SK-N-SH (cell line): ENCODE data around the gene DNAJC25. TPM values are rescaled to one million over a fixed set of nuclear protein-coding genes. Genes with fewer than 3 reads are reported as not detected.
A peak's percentile ranks its signal among the peaks of the same experiment; 100 is the strongest.

Source experiments
- CTCF ChIA-PET: fragments of 300-600, 350-600 bp; formaldehyde crosslinking; extraction: SDS; loops from one replicate; lab custom pipeline; 2021; lab: Yijun Ruan, JAX
- POLR2A ChIA-PET: fragments of 350-600 bp; sonication (Branson Sonifier 250); formaldehyde crosslinking; extraction: SDS; loops from one replicate; lab custom pipeline; 2020; ENCODE audit warnings: antibody characterized with exemption, inconsistent platforms; lab: Yijun Ruan, JAX
- DNase-seq: peaks from one replicate; pipeline ENCODE4 v3.0.0; 2012
- H2AFZ ChIP-seq: fragments of 200-600 bp; sonication (generic); 2 replicates; pipeline ENCODE4 v1.8.1; 2016; ENCODE audit warnings: antibody characterized with exemption, mild to moderate bottlenecking, low read depth
- H3F3A ChIP-seq: fragments of 200-600 bp; sonication (generic); replicated peaks from 2 replicates; pipeline ENCODE3; 2016; ENCODE audit warnings: antibody characterized with exemption, mild to moderate bottlenecking; ENCODE audit not compliant: insufficient read depth
- H3K27ac ChIP-seq, 2 experiments: fragments of 200-500 bp in 1 of 2; fragments of 200-600 bp in 1 of 2; sonication (Bioruptor generic) in 1 of 2; sonication (generic), shearing (Covaris generic) in 1 of 2; 2 replicates each; pipeline versions ENCODE4 v1.5.1 to v1.6.1; 2014 to 2016; ENCODE audit warnings: low read depth in 2 of 2, inconsistent platforms in 1 of 2, low read length in 1 of 2, mild to moderate bottlenecking in 1 of 2, mixed read lengths in 1 of 2
- H3K27me3 ChIP-seq: fragments of 200-600 bp; sonication (generic), shearing (Covaris generic); 2 replicates; pipeline ENCODE4 v1.6.1; 2016; ENCODE audit warnings: mixed run types; ENCODE audit not compliant: insufficient read depth
- H3K36me3 ChIP-seq, 2 experiments: fragments of 200-500 bp in 1 of 2; fragments of 200-600 bp in 1 of 2; sonication (Bioruptor generic) in 1 of 2; sonication (generic) in 1 of 2; replicated peaks in 1 of 2; 2 replicates each; pipeline versions ENCODE3 to v1.5.1; 2014 to 2016; ENCODE audit warnings: low read length in 1 of 2, mild to moderate bottlenecking in 1 of 2; ENCODE audit not compliant: insufficient read depth in 2 of 2, control insufficient read depth in 1 of 2
- H3K4me1 ChIP-seq, 2 experiments: fragments of 200-500 bp in 1 of 2; fragments of 200-600 bp in 1 of 2; sonication (Bioruptor generic) in 1 of 2; sonication (generic), shearing (Covaris generic) in 1 of 2; 2 replicates each; pipeline versions ENCODE4 v1.5.1 to v1.6.1; 2014 to 2016; ENCODE audit warnings: low read depth in 1 of 2, low read length in 1 of 2, mixed run types in 1 of 2; ENCODE audit not compliant: insufficient read depth in 2 of 2, control insufficient read depth in 1 of 2
- H3K4me2 ChIP-seq: fragments of 200-600 bp; sonication (generic), shearing (Covaris generic); 2 replicates; pipeline ENCODE4 v1.6.1; 2017; ENCODE audit warnings: mixed run types
- H3K4me3 ChIP-seq, 2 experiments: fragments of 200-500 bp in 1 of 2; fragments of 200-600 bp in 1 of 2; sonication (Bioruptor generic) in 1 of 2; sonication (generic), shearing (Covaris generic) in 1 of 2; 2 replicates each; pipeline versions ENCODE4 v1.5.1 to v1.8.1; 2014 to 2016; ENCODE audit warnings: low read depth in 2 of 2, inconsistent platforms in 1 of 2, low read length in 1 of 2, mild to moderate bottlenecking in 1 of 2, mixed read lengths in 1 of 2, moderate library complexity in 1 of 2
- H3K79me2 ChIP-seq: fragments of 200-600 bp; sonication (generic); 2 replicates; pipeline ENCODE4 v1.8.1; 2017; ENCODE audit warnings: mild to moderate bottlenecking; ENCODE audit not compliant: insufficient read depth
- H3K9ac ChIP-seq: fragments of 200-600 bp; sonication (generic); 2 replicates; pipeline ENCODE4 v1.6.1; 2017; ENCODE audit warnings: mixed run types
- H3K9me2 ChIP-seq: fragments of 200-600 bp; sonication (generic); 2 replicates; pipeline ENCODE4 v1.6.1; 2017; ENCODE audit warnings: mixed run types
- H3K9me3 ChIP-seq: fragments of 200-600 bp; sonication (generic); 2 replicates; pipeline ENCODE4 v1.6.1; 2017; ENCODE audit warnings: mixed run types, mild to moderate bottlenecking, moderate library complexity
- H4K20me1 ChIP-seq: fragments of 200-600 bp; sonication (generic); 2 replicates; pipeline ENCODE4 v1.6.1; 2017; ENCODE audit warnings: mild to moderate bottlenecking, mixed run types; ENCODE audit not compliant: insufficient read depth
- CHD2 ChIP-seq: fragments of 150-350 bp; IDR thresholded peaks from 2 replicates; pipeline ENCODE4 v1.6.1; 2018; ENCODE audit warnings: low read length; ENCODE audit not compliant: partially characterized antibody
- ELF1 ChIP-seq: IDR thresholded peaks from 2 replicates; pipeline ENCODE4 v1.4.0; 2012
- EZH2phosphoT487 ChIP-seq: fragments of 200-600 bp; sonication (generic); IDR thresholded peaks from 2 replicates; pipeline ENCODE4 v1.6.1; 2017; ENCODE audit warnings: low read depth, mixed run types, mild to moderate bottlenecking, antibody characterized with exemption, moderate library complexity, borderline replicate concordance
- FOSL2 ChIP-seq: IDR thresholded peaks from 2 replicates; pipeline ENCODE4 v1.4.0; 2012; ENCODE audit warnings: low read depth, mild to moderate bottlenecking, moderate library complexity, borderline replicate concordance
- GATA2 ChIP-seq: sonication (generic); formaldehyde crosslinking; IDR thresholded peaks from 2 replicates; pipeline ENCODE4 v1.5.0; 2020; ENCODE audit warnings: mild to moderate bottlenecking, missing genetic modification reagents
- IRF3 ChIP-seq: fragments of 150-350 bp; IDR thresholded peaks from 2 replicates; pipeline ENCODE4 v1.6.1; 2016; ENCODE audit warnings: mild to moderate bottlenecking, low read depth, low read length
- JUND ChIP-seq: IDR thresholded peaks from 2 replicates; pipeline ENCODE4 v1.4.0; 2012
- MAX ChIP-seq: IDR thresholded peaks from 2 replicates; pipeline ENCODE4 v1.4.0; 2012; ENCODE audit warnings: low read depth
- MEF2A ChIP-seq: IDR thresholded peaks from 2 replicates; pipeline ENCODE4 v1.4.0; 2012; ENCODE audit warnings: low read depth, borderline replicate concordance
- NFIC ChIP-seq: IDR thresholded peaks from 2 replicates; pipeline ENCODE4 v1.4.0; 2012; ENCODE audit warnings: borderline replicate concordance
- POLR2AphosphoS5 ChIP-seq: IDR thresholded peaks from 2 replicates; pipeline ENCODE4 v1.6.1; 2012; ENCODE audit warnings: low read depth, low read length
- RAD21 ChIP-seq: IDR thresholded peaks from 2 replicates; pipeline ENCODE4 v1.6.1; 2012; ENCODE audit warnings: mild to moderate bottlenecking, low read length
- RCOR1 ChIP-seq: fragments of 150-350 bp; IDR thresholded peaks from 2 replicates; pipeline ENCODE4 v1.6.1; 2017; ENCODE audit warnings: antibody characterized with exemption, low read length
- RFX5 ChIP-seq: IDR thresholded peaks from 2 replicates; pipeline ENCODE4 v1.6.1; 2012; ENCODE audit warnings: mild to moderate bottlenecking, improper control_type of control experiment, low read length
- SMC3 ChIP-seq: IDR thresholded peaks from 2 replicates; pipeline ENCODE4 v1.6.1; 2012; ENCODE audit warnings: low read depth, low read length, improper control_type of control experiment
- USF1 ChIP-seq: IDR thresholded peaks from 2 replicates; pipeline ENCODE4 v1.4.0; 2012; ENCODE audit warnings: low read depth, borderline replicate concordance
- USF2 ChIP-seq: fragments of 150-350 bp; IDR thresholded peaks from 2 replicates; pipeline ENCODE4 v1.6.1; 2017; ENCODE audit warnings: antibody characterized with exemption, low read length, low read depth, borderline replicate concordance
- YY1 ChIP-seq: IDR thresholded peaks from 2 replicates; pipeline ENCODE4 v1.4.0; 2012; ENCODE audit warnings: low read depth, mild to moderate bottlenecking
- WGBS: methylation state at CpG from one replicate; pipeline ENCODE4 v1.1.6; 2017; ENCODE audit warnings: low lambda C conversion rate; 5-methylcytosine and 5-hydroxymethylcytosine counted together
- polyA plus RNA-seq, 3 experiments: library from polyadenylated mRNA; depleted of rRNA; stranded (reverse); fragments of >200 nt; gene quantifications; 2 replicates each; pipeline ENCODE4 v1.2.3, GENCODE V29; 2012

DNAJC25 gene
- polyA plus RNA-seq, 1 of the 3 experiments (the other 2 are of a cell fraction): 3.3 TPM

GRCh38 chr9:111630964-111631213 is 245 bp upstream of the DNAJC25 start (continued):
- TF ChIP-seq USF2 (no peak), JUND (no peak), MAX (peak; percentile 89; the same call in 1 of the 2 replicates), YY1 (peak; percentile 67; the same call in 1 of the 2 replicates), GATA2 (CRISPR knock-in tag) (no peak), USF1 (no peak), RFX5 (no peak), NFIC (no peak; the same call in 1 of the 2 replicates), RCOR1 (peak; percentile 75)

GRCh38 chr9:111632060-111632459 is 926 bp downstream of the DNAJC25 start:
- Histone ChIP-seq H3K4me2 (peak overlapping the region; percentile 97), H3K9me3 (no peaks in the 10 kb centered on the region), H3K79me2 (peaks cover 59% of the 10 kb centered on the region), H3K9me2 (no peaks in the 10 kb centered on the region), H2AFZ (peak overlapping the region; percentile 60; the same call in 1 of the 2 replicates), H4K20me1 (peaks cover 28% of the 10 kb centered on the region), H3F3A (peaks cover 5% of the 10 kb centered on the region), H3K36me3 (no peaks in the 10 kb centered on the region), H3K9ac (peak overlapping the region; percentile 82), H3K4me3 (peak overlapping the region; percentile 90 to 97), H3K27me3 (no peaks in the 10 kb centered on the region), H3K27ac (peak overlapping the region in 1 of 2 experiments; percentile 60; a peak in 1 of 4 replicates), H3K4me1 (peaks cover 10 to 21% of the 10 kb centered on the region in 2 experiments; a peak in 3 of 4 replicates)
- CTCF ChIA-PET: interaction anchor here (1.0 to 1.4 kb wide), 2 partner anchors 10 to 34 kb away, joined by 5 to 8 read pairs; no protein-coding TSS in a partner anchor
- 39% methylated on average over 5 of the region's 5 CpGs for WGBS
- no peak for DNase-seq
- POLR2A ChIA-PET: interaction anchor here (2.4 kb wide), 1 partner anchor 30 kb away, joined by 10 read pairs; the partner anchor contains the start of gene GNG10
- TF ChIP-seq POLR2AphosphoS5 (no peak), USF2 (no peak), FOSL2 (no peak), MEF2A (no peak), ELF1 (no peak), RAD21 (no peak), YY1 (no peak), IRF3 (no peak), CHD2 (no peak), SMC3 (no peak), EZH2phosphoT487 (no peak)
